HG02973 (cell line): Measurements from ENCODE around the gene HOXB5.

Source experiments
- ATAC-seq: cut with Tn5 transposase; IDR thresholded peaks from one replicate; pipeline ENCODE4 v1.9.1; 2021; ENCODE audit warnings: moderate library complexity; ENCODE audit not compliant: unreplicated experiment

The HOXB5 gene

DNA sequence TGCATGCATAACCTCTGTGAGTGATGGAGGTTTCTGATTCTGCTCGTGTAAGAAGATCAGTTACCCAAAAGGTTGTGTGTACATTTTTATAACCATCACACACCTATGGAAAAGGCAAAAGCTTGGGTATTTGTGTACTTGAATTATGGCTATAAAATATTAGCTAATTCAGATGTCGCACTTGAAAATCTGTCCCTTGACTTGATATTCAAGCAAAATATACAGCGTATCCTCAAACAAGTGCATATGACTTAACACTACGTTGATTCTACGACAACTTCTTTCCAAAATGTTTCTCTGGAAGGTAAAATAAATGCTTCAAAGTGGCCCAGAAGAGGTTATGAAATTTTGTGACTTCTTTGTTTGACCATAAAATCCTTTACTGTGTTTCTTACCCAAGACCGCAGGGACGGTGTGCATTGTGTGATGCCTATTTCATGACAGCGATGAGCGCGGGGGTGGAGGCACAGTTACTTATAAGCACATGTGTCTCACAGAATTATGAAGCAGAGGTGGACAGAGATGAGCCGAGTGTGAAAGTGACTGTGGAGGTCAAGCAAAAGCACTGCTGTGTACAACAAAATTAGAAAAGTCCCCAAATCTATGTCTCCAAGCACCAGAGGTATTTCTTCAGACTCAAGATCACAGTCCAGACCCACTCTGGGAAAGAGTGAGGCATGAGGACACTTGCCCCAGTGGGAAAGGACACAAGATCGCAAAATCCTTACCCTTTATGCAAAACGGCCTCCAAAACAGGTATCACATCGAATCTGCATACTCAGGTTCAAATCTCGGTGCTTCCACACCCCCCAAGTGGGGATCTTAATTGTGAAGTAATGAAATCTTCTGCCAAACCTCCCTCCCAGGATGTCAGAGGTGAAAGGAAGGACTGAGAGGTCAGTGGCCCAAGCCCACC lies 36.7 kb upstream of the HOXB5 start:
- no peak for ATAC-seq

DNA sequence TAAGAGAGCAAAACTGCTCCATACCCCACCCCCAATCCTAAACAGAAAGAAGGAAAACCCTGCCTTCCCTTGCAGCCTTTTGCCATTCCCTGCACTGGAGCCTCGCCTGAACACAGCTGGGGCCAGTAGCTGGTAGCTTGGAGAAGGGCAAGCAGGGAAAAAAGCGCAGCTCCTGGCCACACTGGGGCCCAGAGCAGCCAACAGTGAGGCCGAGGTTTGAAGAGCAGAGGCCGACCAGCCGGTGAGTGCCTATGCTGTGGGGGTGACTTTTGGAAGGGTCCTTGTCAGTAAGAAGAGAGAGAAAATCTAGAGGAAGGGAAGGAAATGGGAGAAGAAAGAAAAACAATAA lies 35.8 kb upstream of the HOXB5 start:
- no peak for ATAC-seq

DNA sequence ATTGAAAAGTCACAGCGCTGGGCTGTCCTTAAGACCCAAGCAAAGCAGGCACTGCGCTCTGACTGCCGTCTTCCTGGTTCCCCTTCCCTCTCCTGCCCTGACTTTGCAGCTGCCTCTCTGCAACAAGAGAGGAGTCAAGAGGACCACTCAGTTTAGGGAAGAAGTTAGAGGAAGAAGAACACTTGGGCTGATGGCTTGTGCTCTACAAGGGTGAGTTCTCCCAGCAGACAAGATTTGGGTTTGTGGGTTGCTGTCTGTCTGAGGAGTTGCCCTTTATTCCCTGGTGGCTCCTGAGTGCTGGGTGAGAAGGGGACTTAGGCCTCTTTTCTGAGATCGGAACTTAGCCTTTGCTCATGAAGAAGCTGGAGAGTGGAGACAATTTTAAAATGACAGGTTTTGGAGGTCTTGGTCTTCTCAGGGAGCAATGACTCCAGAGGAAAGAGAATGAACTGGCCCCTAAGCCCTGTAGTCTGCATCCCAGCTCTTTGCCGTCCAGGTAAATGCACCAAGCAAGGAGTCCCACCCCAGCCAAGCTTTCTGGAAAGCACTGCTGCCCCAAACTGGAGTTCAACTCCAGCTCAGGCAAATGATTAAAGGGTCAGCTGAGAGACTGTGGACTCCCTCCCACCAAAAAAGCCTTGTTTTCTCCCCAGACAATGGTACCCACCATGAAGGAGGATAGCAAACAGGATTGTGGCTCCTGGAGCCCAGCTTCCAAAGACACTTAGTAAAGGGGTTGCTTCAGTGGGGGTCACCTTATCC lies 35.3 kb upstream of the HOXB5 start:
- ATAC-seq = no peak

DNA sequence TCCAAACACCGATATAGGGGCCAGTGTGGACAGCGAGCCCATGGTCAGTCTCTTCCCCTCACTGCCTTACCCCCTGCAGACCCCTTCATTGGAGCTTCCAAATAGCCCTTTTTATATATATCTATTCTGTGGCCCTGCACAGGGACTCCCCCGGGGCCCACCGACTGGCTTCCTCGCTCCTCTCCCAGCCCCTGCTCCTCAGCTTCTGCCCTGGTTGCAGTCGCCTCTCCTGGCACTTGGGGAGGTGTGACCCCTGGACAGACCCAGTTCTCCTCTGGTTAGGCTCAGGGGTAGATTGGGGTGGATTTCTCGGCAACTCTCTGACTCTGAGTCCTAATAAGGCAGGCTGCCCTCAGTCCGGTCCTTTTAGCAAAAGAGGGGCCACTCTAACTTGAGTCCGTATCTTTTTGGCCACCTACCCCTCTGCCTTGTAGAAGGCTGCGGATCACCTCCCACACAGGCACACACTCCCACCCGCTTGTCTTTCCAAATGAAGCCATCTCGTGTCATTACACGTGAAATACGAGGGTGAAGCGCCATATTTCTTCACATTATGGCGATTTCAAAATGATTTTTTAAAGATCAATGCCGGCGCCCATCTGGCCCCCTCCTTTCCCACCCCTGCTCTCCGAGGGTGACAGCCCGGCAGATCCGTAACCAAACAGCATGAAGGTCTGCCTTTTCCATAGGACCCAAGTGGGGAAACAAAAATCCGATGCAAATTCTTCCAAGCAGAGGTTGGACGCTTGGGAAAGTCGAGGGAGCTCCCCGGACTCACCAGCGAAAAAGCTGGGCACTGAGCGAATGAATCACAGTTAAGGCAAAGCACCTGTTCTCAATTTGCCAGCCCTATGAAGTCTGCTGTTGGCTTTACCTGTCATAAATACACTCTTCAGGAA lies 34.3 kb upstream of the HOXB5 start:
- ATAC-seq = no peak

DNA sequence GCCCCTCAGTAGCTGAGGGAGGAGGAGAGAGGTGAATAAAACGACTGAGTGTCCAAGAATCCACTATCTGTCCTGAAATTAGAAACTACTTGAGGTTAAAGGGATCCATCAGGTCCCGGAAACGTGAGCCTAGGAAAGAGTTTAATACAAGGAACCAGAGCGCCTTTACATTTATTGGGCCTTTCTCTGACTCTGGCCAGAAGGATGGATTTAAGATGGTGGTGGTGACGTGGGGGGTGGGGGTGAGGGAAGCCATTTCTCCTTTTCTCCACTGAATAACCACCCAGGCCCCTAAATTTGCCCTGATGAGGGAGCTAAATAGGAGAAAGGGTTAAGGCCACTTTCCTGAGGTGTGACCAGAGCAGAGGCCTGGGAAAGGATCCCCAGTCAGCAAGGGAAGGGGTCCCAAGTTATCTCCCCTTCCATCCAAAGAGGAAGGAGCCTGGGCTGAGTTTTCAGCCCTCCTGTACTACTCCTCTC lies 33.6 kb upstream of the HOXB5 start:
- no peak for ATAC-seq

DNA sequence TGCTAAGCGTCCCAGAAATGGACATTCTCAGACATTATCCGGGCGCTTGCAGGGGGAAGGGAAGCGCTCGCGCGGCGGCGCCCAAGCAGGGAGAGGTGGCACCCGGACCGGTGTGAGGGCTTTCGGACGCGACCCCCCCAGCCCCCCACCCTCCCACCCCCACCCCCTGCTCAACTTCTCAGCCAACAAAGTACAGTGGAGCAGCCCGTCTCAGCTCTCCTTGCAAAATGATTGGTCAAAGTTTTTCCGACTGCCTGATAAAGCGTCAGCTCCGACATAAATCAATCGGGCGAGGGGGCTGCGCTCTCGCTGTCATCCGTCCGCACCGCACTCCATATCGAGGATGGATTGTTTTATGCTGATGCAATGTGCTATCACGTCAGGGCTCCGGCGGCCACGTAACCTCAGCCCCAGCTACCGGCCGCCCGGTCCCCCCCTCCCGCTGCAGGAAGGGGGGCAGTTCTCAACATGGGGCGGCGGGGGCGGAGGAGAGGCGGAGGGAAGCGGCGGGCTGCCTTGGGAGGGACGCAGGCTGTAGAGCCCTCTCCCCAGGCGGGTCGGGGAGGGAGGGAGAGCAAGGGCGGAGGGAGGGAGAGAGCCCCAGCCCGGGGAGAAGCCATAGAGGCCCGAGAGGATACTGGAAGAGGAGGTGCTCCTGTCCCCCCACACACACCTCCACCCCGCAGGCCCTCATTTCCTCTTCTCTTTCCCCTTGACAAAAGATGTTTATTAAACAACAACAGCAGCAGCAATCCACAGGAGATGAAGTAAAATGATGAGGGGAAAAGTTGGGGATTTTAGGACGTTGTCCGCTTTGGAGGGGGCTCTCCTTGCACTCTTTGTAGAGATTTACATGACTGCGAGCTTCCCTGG lies 32.9 kb upstream of the HOXB5 start, which contains the start of gene HOXB9:
TSS of gene HOXB9 (minus strand) at position 114 of the 873 bp plus-strand sequence. CDS start at position 25, 89 bp downstream.
- no peak for ATAC-seq

DNA sequence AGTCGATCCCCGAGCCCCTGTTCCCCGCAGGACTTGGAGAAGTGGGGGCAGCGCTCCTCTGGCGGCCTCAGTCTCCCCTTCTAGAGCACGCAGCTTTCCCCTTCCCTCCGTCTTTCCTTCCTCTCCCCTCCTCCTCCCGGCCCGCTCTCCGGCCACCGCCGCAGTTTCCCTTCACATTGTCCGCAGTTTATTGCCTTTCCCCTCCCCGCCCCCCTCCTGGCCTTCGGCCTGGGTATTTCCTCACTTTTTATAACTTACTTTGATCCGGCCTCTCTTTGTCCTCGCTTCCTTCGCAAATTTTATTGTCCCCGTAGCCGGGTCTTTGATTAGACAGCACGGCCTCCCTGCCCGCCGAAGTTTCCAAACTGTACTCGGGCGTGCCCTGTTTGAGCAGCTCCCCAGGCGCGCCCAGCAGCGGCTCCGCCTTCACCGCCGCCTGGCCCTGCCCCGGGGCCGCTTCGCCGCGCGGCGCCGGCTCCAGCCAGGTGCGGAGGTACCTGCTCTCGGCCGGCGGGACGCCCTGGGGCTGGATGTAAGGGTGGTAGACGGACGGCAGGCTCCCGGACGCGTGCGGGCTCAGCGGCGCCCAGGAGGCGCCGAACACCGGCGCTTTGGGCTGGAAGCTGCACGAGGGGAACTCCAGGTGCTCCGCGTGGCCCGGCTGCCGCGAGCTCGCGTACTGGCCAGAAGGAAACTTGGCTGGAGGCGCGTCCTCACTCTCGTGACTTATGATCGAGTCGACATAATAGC lies 32.1 kb upstream of the HOXB5 start:
- ATAC-seq = no peak

DNA sequence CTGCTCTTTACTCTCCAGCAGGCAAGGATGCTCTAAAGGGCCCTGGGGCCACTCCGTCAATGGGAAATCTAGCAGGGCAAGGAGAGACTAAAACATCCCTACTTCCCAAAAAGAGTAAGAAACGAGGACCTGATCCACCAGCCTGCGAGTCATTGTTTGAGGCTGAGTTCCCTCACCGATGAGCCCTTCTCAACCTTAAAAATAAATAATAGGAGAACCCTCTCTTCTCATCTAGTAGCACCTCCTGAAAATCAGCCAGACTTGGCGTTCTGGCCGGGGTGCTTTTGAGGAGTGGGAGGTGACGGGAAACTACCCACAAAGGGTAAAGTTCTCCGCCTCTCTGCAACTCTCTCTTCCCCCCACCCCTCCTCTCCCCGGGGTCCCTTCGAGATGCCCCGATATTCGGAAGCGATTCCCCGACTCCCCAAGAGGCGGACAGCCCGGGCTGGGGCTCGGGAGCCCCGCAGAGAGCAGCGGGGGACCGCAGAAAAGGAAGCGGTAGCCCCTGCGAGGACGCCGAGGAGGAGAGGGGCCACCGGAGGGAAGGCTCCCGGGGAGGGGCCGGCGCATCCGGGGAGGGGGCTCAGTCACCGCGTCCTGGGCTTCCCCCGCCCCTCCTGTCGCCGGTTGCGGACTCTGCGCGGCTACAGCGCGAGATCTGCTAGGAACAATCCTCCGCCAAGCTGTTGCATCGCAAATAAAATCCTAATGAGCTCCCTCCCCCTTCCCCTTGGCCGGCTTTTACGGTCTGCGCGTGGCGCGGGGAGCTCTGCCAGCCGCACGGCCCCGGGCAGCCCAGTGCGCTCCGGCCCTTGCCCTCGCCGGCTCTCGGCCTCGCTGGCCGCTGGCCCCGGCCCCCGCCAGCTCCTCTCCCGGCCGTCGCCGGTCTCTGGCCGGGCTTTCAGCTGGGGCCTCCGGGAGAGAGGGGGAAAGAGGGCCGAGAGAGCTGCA lies 31.2 kb upstream of the HOXB5 start:
- ATAC-seq = no peak

DNA sequence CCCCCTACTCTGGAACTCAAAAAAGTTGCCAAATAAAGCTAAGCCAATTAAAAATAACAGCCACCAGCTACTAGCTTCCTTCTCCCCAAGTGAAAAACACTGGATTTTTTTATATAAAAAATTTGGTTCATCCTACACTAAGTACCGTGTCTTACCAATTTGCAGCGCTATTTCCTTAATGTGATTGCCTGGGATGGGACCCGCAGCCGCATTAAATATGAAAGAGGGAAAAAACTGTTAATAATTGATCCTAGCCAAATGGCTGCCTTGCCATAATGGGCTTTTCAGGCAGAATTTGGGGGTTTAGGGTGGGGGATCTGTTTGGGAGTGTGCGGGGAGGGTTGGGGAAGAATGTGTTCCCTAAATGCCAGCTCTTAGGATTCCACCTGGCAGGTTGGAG lies 30.5 kb upstream of the HOXB5 start:
- no peak for ATAC-seq

DNA sequence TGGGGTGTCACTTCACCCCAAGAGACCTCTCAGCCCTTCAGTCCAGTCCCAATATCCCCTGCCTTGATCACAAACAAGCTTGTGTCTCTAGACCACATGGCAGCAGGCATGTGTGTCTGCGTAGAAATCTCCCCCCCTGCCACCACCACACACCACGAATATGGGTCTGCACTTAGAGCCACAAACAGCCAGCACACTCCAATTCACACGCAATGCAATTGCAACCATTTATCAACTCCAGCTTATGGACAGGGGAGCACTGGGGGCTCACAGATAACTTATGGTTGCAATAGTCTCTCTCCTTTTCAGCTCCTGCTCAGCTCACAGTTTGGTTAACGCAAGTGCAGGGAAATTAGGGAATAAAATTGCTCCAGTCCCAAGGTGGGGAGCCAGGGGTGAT lies 30.0 kb upstream of the HOXB5 start:
- ATAC-seq = no peak

DNA sequence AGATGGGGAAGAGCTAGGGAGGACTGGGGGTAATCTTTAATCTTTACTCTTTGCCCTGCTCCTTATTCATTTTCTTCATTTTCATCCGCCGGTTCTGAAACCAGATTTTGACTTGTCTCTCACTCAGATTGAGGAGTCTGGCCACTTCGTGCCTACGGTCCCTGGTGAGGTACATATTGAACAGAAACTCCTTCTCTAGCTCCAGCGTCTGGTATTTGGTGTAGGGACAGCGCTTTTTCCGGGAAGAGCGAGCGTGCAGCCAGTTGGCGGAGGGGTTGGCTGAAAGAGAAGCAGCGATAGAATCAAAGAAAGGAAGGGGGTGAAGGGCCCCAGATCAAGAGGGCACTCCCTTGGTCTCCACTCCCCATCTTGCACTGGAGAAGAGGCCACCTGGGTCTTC lies 29.3 kb upstream of the HOXB5 start:
- no peak for ATAC-seq

DNA sequence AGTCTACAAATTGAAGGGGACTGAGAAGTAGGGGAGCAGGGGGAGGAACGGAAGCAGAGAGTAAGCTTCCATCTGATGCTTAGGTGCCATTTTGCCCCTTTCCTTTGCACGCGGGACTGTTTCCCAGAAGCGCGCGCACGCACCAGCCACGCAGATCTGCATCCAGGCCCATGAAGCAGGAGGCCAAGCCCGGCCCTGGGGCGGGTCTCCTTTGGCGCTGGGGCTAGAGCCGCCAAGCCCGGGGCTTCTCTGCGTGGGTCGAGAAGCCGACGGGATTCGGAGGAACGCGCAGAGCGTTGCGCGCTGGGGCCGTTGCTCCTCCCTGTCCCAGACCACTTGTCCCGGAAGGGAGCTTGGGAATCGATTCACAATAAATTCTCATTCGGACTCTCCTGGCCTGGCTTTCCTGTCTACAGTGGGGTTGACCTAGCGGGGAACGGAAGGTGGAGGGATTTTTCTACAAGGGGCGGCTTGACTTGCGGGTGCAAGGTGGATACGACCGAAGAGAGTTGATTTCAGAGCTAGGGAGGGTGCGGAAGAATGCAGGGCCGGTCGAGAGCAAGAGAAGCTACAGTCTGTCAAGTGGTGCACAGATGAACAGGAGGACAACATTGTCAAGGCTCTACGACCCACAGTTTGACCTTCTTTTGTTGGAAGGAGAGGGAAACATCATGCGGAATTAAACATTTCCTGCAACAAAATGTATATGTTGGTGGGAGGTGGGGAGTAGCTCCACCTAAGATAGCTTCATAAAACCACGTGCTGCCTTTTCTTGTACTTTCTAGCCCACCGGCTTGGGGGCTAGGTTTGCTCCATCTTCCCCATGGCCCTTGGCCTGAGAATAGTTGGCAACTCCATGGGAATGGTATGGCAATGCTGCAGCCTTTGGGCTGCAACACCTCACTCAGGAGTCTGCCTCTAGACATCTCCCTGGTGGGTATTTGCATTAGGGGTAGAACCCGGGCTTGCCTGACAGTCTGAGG lies 28.1 kb upstream of the HOXB5 start:
- ATAC-seq = no peak

DNA sequence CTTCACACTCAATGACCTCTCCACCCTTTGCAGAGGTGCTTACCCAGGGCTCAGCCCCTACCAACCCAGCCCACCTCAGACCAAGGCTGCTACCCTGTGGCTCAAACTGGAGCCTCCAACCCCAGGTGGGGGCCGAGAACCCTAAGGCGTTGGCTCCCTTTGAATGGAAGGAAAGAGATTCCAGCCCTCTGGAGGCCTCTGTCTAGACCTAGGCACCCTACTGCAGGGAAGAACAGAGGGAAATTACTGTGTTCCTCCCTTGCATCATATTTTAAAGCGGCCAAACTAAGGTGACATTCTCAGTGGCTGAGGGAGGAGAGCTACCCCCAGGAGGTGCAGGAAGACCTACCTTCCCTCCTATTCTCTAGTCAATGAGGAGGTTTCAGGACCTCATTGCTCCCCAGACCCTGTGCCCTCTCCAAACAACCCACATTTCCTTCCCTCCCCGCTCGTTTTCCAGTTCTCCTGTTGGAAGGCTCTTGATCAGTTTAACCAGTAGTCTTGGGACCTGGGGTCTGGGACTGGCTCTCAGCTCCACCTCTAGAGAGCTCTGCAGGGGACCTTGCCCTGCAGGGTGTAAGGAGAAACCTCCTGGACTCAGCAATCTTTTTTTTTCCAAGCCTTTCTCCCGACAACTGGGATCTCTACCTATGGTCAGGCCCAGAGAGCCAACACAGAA lies 27.0 kb upstream of the HOXB5 start:
- ATAC-seq = no peak

DNA sequence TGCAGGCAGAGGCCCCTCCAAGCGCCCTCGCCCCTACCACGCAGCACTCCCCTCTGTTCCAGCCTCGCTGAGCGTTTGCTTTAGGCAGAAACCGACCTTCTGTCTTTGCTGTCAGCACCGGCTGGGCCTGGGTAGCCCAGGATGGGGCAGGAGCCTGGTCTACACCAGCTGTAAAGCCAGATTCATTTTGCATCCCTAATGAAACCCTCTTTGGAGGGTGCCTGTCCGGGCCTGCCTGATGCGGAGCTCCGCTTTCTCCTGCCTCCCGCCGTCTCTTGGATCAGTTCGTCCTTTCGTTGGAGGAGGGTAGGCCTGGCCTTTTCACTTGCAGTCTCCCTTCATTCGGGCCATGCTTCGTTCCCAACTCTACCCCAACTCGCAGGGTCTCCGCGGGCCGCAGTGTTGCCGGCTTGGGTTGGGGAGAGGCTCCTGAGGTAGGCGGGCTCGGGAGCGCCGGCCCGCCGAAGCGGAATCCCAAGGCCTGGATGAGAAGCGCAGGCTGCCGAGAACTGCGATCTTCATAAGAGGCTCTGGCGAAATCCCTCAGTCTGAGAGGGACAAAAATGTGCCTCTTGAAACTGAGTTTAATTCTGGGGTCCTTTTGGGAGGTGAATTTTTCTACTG lies 26.4 kb upstream of the HOXB5 start:
- no peak for ATAC-seq

DNA sequence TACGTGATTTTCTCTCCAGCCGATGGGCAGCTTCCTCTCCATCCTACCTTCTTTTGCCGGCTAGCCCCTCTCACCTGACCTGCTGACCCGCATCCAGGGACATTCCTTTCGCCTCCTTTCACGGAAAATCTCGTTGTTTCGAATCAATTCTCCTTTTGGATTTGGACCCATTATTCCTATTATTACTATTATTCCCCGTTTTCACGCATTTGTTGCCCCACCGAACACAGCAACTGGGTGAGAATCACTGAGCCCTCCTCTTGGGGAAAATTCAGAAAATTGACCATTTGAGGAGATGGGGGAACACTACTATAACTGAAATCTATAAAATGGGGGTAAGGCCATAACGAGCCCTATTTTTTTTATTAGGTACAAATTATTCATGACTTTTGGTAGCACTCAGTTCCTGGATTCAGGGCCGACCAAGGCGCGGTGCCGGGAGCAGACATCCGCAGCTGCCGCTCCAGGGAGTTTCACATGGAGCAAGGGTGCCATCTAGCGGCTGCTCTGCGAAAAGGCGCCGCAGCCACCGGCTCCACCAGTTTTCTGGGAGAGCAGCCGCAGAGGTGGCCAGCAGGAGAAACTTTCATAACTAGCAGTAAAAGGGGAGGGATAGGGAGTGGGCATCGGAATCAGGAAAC lies 24.8 kb upstream of the HOXB5 start:
- ATAC-seq = no peak
